Fibroblast of lung (primary cell): Measurements from ENCODE around the gene MRPS6. TPM values are rescaled to one million over a fixed set of nuclear protein-coding genes. Genes with fewer than 3 reads are reported as not detected.

Experiments
- DNase-seq, 2 donors: peaks; one replicate each; pipeline versions ENCODE4 v3.0.0 to v3.0.0-alpha.2; 2010; ENCODE audit warnings: low read depth in 2 of 2
- H2AFZ ChIP-seq: 2 replicates; pipeline ENCODE4 v1.5.1; 2012; ENCODE audit warnings: low read length, control low read depth, inconsistent platforms
- H3K27ac ChIP-seq: 2 replicates; pipeline ENCODE4 v1.5.1; 2011; ENCODE audit warnings: low read length, control low read depth; ENCODE audit not compliant: insufficient read depth
- H3K27me3 ChIP-seq: 2 replicates; pipeline ENCODE4 v1.5.1; 2011; ENCODE audit warnings: mild to moderate bottlenecking, low read length; ENCODE audit not compliant: control insufficient read depth, insufficient read depth
- H3K36me3 ChIP-seq: 2 replicates; pipeline ENCODE4 v1.5.1; 2011; ENCODE audit warnings: low read length; ENCODE audit not compliant: control insufficient read depth, insufficient read depth
- H3K4me1 ChIP-seq: 2 replicates; pipeline ENCODE4 v1.5.1; 2011; ENCODE audit warnings: low read length; ENCODE audit not compliant: control insufficient read depth, insufficient read depth; ENCODE audit errors: extremely low read depth
- H3K4me2 ChIP-seq: 2 replicates; pipeline ENCODE4 v1.5.1; 2011; ENCODE audit warnings: low read length, control low read depth; ENCODE audit not compliant: insufficient read depth; ENCODE audit errors: extremely low read depth
- H3K4me3 ChIP-seq, 4 experiments: fragments of 200-600 bp in 1 of 4; sonication (generic) in 1 of 4; replicated peaks in 1 of 4; 2 replicates each; pipeline ENCODE4 v1.5.1; 2011 to 2016; ENCODE audit warnings: low read length in 4 of 4, low read depth in 3 of 4, mild to moderate bottlenecking in 3 of 4, control low read depth in 2 of 4, inconsistent platforms in 1 of 4, mixed read lengths in 1 of 4; ENCODE audit not compliant: insufficient read depth in 1 of 4; ENCODE audit errors: control extremely low read depth in 1 of 4
- H3K79me2 ChIP-seq: 2 replicates; pipeline ENCODE4 v1.5.1; 2012; ENCODE audit warnings: mild to moderate bottlenecking, low read length, inconsistent platforms; ENCODE audit not compliant: control insufficient read depth, insufficient read depth
- H3K9ac ChIP-seq: 2 replicates; pipeline ENCODE4 v1.5.1; 2011; ENCODE audit warnings: mild to moderate bottlenecking, low read length, control low read depth; ENCODE audit not compliant: insufficient read depth
- H3K9me3 ChIP-seq: 2 replicates; pipeline ENCODE4 v1.5.1; 2012; ENCODE audit warnings: low read depth, low read length; ENCODE audit not compliant: control insufficient read depth, insufficient read depth
- H4K20me1 ChIP-seq: 2 replicates; pipeline ENCODE4 v1.5.1; 2011; ENCODE audit warnings: low read length; ENCODE audit not compliant: control insufficient read depth, insufficient read depth; ENCODE audit errors: extremely low read depth
- EZH2 ChIP-seq: IDR thresholded peaks from 2 replicates; pipeline ENCODE4 v1.5.1; 2012; ENCODE audit warnings: low read length, control low read depth, mild to moderate bottlenecking; ENCODE audit errors: missing control alignments
- polyA plus RNA-seq, 2 donors: library from polyadenylated mRNA; depleted of rRNA in 1 of 2; stranded (reverse) in 1 of 2; unstranded in 1 of 2; fragments of >200 nt; gene quantifications; 2 replicates each; pipeline ENCODE4 v1.2.1, GENCODE V29; 2011 to 2012; ENCODE audit warnings: missing spikeins in 1 of 2
- total RNA-seq: library from RNA; depleted of rRNA; stranded (reverse); fragments of >200 nt; gene quantifications from 2 replicates; pipeline ENCODE4 v1.2.1, GENCODE V29; 2014
- TF ChIP-seq, protein P1 (sequence below), 2 donors: IDR thresholded peaks in 1 of 2; conservative IDR thresholded peaks in 1 of 2; 1 replicate in 1 of 2; 2 replicates in 1 of 2; pipeline ENCODE4 v1.5.1; 2011 to 2012; ENCODE audit warnings: low read length in 2 of 2, control low read depth in 1 of 2, inconsistent platforms in 1 of 2, low read depth in 1 of 2, mild to moderate bottlenecking in 1 of 2

MRPS6 gene
- total and polyA plus RNA-seq, 2 donors (not counting 1 experiment from before 2014, with no cell fraction given) = 20.0 to 45.6 TPM

DNA sequence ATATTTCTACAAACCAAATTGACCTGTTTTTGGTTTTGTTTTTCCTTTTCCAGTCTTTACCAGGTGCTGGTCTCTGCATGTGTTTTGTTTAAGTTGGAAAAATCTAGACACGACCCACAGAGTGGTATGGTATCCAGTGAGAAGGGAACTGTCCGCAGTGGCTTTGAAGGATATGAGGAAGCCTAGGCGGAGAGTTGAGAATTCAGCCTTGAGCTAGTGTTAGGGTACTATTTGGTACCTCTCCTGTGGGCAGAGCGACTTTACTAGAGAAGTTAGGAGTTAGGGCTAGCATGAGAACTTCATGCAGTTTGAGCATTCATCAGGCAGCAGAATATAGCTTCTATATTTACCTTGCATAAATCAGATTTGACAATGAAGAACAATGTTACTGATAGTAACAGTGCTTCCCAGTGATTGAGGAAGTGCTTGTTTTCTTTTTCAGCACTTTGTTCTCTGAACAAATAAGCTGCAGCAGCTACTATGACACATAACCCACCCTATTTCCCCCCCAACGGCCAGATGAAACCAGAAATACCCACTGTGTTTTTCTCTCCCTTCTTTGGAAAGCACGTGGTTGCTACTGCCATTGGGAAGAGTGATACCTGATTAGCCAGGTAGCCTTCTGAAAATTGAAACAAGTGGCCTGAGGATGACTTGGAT is 19.0 kb downstream of the MRPS6 start:
- Histone ChIP-seq H4K20me1 (no peaks in the 10 kb centered on the region), H3K9me3 (no peaks in the 10 kb centered on the region), H3K27me3 (no peaks in the 10 kb centered on the region), H3K4me1 (no peaks in the 10 kb centered on the region), H3K9ac (no peak overlapping the region), H3K27ac (no peak overlapping the region), H3K79me2 (peaks cover 48% of the 10 kb centered on the region), H2AFZ (no peak overlapping the region), H3K36me3 (peaks cover 9% of the 10 kb centered on the region), H3K4me3 (no peak overlapping the region), H3K4me2 (no peak overlapping the region)
- DNase-seq = no peak
- no peak for TF ChIP-seq EZH2
- TF ChIP-seq, protein P1, sequence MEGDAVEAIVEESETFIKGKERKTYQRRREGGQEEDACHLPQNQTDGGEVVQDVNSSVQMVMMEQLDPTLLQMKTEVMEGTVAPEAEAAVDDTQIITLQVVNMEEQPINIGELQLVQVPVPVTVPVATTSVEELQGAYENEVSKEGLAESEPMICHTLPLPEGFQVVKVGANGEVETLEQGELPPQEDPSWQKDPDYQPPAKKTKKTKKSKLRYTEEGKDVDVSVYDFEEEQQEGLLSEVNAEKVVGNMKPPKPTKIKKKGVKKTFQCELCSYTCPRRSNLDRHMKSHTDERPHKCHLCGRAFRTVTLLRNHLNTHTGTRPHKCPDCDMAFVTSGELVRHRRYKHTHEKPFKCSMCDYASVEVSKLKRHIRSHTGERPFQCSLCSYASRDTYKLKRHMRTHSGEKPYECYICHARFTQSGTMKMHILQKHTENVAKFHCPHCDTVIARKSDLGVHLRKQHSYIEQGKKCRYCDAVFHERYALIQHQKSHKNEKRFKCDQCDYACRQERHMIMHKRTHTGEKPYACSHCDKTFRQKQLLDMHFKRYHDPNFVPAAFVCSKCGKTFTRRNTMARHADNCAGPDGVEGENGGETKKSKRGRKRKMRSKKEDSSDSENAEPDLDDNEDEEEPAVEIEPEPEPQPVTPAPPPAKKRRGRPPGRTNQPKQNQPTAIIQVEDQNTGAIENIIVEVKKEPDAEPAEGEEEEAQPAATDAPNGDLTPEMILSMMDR (conservative IDR thresholded peaks at IDR 0.05 in 1 of 2, IDR thresholded peaks at IDR 0.05 in 1 of 2; ENCODE audit: low read depth in 1 of 2, low read length in 2 of 2) = no peak

DNA sequence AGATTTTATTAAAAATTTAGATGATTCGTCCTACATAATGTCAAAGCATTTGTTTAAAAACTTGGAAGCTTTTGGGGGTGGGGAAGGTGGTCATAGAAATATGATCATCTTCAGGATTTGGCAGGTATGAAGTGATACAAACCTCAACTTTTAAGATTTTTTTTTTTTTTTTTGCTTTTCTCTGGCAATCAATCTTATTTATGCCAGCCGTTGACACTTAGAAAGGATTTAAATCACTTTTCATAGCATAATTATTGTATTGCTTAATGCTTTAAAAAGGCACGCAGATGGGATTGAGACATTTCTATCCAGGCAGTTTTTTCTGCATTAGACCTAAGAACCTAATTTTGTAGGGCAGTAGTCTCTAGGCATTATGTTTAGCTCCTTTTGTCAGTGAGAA is 19.7 kb downstream of the MRPS6 start:
- TF ChIP-seq, protein P1 (conservative IDR thresholded peaks at IDR 0.05 in 1 of 2, IDR thresholded peaks at IDR 0.05 in 1 of 2; ENCODE audit: low read depth in 1 of 2, low read length in 2 of 2) = no peak
- TF ChIP-seq EZH2 = no peak
- no peak overlapping the region for H2AFZ ChIP-seq
- peaks cover 44% of the 10 kb centered on the region for H3K79me2 ChIP-seq
- no peaks in the 10 kb centered on the region for H4K20me1 ChIP-seq
- H3K9me3 ChIP-seq = no peaks in the 10 kb centered on the region
- peaks cover 9% of the 10 kb centered on the region for H3K36me3 ChIP-seq
- H3K4me1 ChIP-seq = no peaks in the 10 kb centered on the region
- H3K27me3 ChIP-seq = no peaks in the 10 kb centered on the region
- H3K4me3 ChIP-seq = no peak overlapping the region
- H3K9ac ChIP-seq = no peak overlapping the region
- DNase-seq = no peak
- H3K4me2 ChIP-seq = no peak overlapping the region
- H3K27ac ChIP-seq = no peak overlapping the region

DNA sequence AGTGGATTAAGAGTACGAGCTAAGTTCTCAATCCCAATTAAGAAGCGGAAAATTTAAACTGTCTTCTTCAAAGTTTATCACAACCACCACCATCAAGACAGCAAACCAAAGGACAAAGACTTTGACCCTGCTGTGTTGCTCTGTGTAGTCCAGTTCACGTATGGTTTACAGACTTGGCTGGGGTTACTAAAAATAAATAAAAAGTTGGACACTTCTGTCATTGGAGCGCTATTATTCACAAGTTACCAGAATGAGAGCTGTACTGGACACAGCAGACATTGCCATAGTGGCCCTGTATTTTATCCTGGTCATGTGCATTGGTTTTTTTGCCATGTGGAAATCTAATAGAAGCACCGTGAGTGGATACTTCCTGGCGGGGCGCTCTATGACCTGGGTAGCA is 21.6 kb downstream of the MRPS6 start:
- no peaks in the 10 kb centered on the region for H4K20me1 ChIP-seq
- no peak overlapping the region for H2AFZ ChIP-seq
- no peak for DNase-seq
- peaks cover 37% of the 10 kb centered on the region for H3K79me2 ChIP-seq
- H3K4me2 ChIP-seq = no peak overlapping the region
- H3K4me1 ChIP-seq = no peaks in the 10 kb centered on the region
- peaks cover 9% of the 10 kb centered on the region for H3K36me3 ChIP-seq
- H3K9ac ChIP-seq = no peak overlapping the region
- H3K9me3 ChIP-seq = no peaks in the 10 kb centered on the region
- H3K27ac ChIP-seq = no peak overlapping the region
- no peak overlapping the region for H3K4me3 ChIP-seq
- no peaks in the 10 kb centered on the region for H3K27me3 ChIP-seq
- TF ChIP-seq, protein P1 (conservative IDR thresholded peaks at IDR 0.05 in 1 of 2, IDR thresholded peaks at IDR 0.05 in 1 of 2; ENCODE audit: low read depth in 1 of 2, low read length in 2 of 2) = no peak
- TF ChIP-seq EZH2 = no peak
